Fibroblast of pulmonary artery (primary cell): ENCODE measurements around the gene ZNF385A.

Experiments used
- DNase-seq: peaks from one replicate; pipeline ENCODE4 v3.0.0-alpha.2; 2010; ENCODE audit warnings: low read depth
- H3K4me3 ChIP-seq: replicated peaks from 2 replicates; pipeline ENCODE4 v1.5.1; 2011; ENCODE audit warnings: low read depth, mild to moderate bottlenecking, control low read depth, low read length, moderate library complexity
- TF ChIP-seq, protein P1 (sequence below): IDR thresholded peaks from 2 replicates; pipeline ENCODE4 v1.5.1; 2011; ENCODE audit warnings: mild to moderate bottlenecking, control low read depth, low read length, inconsistent platforms; ENCODE audit errors: missing control alignments

ZNF385A gene

GRCh38 chr12:54321363-54321762, 63.2 kb downstream of the ZNF385A start:
- DNase-seq = no peak
- TF ChIP-seq, protein P1, sequence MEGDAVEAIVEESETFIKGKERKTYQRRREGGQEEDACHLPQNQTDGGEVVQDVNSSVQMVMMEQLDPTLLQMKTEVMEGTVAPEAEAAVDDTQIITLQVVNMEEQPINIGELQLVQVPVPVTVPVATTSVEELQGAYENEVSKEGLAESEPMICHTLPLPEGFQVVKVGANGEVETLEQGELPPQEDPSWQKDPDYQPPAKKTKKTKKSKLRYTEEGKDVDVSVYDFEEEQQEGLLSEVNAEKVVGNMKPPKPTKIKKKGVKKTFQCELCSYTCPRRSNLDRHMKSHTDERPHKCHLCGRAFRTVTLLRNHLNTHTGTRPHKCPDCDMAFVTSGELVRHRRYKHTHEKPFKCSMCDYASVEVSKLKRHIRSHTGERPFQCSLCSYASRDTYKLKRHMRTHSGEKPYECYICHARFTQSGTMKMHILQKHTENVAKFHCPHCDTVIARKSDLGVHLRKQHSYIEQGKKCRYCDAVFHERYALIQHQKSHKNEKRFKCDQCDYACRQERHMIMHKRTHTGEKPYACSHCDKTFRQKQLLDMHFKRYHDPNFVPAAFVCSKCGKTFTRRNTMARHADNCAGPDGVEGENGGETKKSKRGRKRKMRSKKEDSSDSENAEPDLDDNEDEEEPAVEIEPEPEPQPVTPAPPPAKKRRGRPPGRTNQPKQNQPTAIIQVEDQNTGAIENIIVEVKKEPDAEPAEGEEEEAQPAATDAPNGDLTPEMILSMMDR = no peak
- H3K4me3 ChIP-seq = no peak overlapping the region
